SH-SY5Y (cell line): Measurements from ENCODE around the gene SWAP70.

ENCODE experiments used
- GATA2 ChIP-seq: IDR thresholded peaks from 2 replicates; pipeline ENCODE4 v1.6.1; 2011; ENCODE audit warnings: mild to moderate bottlenecking, low read depth, low read length
- GATA3 ChIP-seq: IDR thresholded peaks from 2 replicates; pipeline ENCODE4 v1.6.1; 2011; ENCODE audit warnings: low read depth, mild to moderate bottlenecking, low read length, moderate library complexity

DNA sequence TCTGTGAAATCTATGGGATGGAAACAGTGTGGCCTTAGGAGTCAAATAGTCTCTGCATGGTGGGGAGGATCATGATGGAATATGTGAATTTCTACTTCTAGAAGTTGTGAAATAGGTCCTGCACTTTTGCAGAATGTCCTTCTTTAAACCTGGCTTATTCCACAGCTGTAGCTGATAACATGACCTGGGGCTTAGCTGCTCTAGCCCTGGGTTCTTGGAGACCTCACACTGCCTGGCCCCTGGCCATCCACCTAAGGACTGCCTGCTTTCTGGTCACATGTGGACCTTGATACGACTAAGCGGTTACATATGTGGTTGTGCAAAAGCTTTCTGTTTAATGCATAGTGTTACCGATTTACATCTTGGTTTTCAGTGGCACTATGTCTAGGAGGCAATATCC is 88.2 kb downstream of the SWAP70 start:
- TF ChIP-seq GATA3 (no peak), GATA2 (no peak)
